EL (cell line): Measurements from ENCODE around the gene RASSF7.
A peak's percentile ranks its signal among the peaks of the same experiment; 100 is the strongest.

Source experiments
- DNase-seq: peaks from one replicate; pipeline ENCODE4 v3.0.0-alpha.2; 2016

The RASSF7 gene

DNA sequence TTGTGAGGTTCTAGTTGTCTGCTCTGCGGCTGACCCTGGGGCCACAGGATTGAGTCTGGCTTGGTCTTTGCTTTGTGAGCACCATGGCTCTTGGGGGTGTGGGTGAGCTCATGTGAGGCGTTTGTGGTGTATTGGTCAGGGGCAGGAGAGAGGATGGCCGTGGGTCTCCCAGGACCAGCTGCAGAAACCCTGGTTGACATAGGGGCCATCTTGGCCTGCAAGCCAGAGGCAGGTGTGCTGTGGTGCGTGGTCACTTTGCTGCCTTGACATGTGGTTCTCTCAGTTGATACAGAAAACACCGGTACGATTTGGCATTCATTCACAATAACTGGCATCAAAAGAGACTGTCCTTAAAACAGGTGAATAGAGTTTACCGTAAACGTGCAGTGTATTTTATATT lies 26.8 kb downstream of the RASSF7 start:
- DNase-seq = no peak

DNA sequence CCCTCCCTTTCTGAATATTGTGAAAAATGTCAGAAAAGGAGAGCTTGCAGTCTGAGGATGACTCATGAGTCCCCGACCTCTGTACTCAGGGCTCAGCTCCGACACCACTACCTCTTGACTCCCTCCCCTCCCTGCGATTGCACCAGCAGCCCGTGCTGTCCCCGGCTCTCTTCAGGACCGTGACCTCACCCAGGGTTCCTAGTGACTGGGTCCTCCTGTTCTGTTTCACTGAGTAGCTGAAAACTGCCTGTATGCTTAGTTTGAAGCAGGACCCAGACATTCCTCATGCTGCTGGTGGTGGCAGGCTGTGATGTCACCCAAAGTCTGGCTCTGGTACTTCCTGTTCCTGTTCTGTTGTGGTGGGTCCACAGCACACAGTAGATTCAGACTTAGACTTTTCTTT lies 27.2 kb downstream of the RASSF7 start:
- peak; percentile 79 for DNase-seq

DNA sequence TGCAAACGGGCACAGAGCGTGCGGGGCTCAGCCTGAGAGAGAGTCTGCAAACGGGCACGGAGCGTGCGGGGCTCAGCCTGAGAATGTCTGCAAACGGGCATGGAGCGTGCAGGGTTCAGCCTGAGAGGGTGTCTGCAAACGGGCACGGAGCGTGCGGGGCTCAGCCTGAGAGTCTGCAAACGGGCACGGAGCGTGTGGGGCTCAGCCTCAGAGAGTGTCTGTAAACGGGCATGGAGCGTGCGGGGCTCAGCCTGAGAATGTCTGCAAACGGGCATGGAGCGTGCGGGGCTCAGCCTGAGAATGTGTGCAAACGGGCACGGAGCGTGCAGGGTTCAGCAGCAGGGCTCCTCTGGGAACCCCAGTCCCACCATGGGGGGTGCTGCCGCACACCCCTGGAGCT lies 29.0 kb downstream of the RASSF7 start:
- DNase-seq = no peak

DNA sequence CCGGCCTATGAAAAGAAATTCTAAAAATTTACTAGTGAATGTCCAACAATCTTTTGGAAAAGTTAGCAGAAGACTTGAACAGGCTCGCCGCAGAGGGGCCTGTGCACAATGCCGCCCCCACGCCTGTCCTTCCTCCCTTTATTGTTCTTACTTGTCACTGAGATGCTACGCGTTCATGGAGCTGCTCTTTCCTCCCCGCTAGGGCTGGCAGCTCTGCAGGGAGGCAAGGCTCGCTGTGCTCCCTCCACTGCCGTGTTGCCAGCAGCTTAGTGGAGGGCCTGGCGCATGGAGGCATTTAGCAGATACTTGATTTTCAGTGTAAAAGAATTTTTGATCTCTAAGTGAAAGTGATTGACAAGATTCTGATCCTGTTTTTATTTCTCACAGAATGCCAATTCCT lies 30.2 kb downstream of the RASSF7 start:
- no peak for DNase-seq

DNA sequence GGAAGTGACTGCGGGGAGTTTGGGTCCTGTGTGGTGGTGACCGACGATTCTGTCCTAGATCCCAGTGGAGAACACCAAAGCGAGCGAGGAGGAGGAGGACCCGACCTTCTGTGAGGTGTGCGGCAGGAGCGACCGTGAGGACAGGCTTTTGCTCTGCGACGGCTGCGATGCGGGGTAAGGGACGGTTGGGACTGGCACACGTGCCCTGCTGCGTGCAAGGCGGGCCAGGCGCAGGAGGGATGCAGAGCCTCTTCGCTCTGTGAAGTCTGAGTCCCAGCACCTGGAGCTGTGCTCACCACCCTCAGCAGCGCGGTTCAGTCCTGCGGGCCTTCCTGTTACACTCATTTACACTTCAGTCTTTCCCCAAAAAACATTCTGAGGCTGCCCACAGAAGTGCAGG lies 31.7 kb downstream of the RASSF7 start:
- no peak for DNase-seq

DNA sequence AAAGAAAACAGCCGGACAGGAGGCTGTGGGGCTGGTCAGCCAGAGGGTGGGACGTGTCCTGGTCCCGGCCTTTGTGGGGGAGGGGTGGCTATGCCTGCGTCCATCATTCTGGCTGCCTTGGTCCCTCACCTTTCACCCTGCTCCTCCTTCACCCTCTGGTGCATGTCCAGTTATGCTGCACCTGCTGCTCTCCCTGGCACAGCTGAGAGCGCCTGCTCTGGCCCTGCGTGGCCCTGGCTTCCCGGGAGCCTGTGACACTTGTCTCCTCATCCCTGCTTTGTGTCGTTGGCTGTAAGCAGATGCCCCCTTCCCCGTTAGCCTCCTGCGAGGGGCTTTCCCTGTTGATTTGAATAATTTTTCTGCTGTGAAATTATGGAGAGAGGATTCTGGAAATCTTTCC lies 32.1 kb downstream of the RASSF7 start:
- DNase-seq = no peak

DNA sequence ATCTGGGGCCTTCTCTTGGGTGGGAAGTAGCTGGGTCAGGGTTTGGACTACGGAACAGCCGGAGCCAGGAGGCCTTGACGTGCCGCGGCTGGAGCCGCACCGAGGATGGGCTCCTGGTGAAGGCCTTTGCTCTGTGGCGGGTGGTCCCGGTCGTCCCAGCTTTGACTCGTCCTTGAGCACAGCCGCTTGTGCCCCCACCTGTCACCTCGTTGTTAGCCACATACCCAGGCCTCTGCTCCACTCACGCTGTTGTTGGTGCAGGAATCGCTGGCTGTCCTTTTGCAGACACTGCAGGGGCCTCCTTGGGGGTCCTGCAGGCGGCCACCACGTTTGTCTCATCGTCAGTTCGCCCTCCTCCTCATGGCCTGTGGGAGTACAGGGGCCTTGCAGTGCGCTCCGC lies 32.6 kb downstream of the RASSF7 start:
- DNase-seq = no peak

DNA sequence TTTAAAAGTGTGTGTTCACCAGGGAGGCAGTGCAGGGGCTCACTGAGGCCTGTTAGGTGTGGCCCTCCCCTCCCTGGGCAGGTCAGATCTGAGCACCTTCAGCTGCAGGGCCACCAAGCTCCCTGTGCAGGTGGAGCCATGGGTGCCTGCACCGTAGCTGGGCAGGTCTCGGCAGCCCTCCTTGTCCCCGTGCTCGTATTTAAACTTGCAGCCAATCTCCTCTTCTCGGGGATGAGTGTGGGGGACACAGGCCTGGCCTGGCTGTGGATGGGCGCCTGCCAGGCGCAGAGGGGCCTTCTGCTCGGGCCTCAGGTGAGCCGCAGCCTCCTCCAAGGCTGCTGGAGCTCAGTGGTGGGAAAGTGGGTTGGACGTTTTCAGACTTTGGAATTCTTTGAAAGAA lies 34.6 kb downstream of the RASSF7 start:
- no peak for DNase-seq

DNA sequence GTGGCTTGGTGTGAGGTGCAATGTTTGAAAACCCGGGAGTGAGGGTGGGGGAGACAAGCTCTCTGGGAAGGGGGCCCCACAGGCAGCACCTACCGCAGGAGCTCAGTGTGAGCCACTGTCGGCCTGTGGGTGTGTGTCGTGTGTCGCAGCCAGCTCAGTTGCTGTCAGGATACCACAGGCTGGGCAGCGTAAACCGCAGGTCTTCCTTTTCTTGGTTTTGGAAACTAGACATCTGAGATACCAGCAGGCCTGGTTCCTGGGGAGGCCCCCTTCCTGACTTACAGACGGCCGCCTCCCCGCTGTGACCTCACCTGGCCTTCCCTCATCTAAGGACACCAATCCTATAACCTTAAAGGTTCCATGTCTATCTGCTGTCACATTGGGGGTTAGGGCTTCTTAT lies 35.6 kb downstream of the RASSF7 start:
- DNase-seq = no peak

DNA sequence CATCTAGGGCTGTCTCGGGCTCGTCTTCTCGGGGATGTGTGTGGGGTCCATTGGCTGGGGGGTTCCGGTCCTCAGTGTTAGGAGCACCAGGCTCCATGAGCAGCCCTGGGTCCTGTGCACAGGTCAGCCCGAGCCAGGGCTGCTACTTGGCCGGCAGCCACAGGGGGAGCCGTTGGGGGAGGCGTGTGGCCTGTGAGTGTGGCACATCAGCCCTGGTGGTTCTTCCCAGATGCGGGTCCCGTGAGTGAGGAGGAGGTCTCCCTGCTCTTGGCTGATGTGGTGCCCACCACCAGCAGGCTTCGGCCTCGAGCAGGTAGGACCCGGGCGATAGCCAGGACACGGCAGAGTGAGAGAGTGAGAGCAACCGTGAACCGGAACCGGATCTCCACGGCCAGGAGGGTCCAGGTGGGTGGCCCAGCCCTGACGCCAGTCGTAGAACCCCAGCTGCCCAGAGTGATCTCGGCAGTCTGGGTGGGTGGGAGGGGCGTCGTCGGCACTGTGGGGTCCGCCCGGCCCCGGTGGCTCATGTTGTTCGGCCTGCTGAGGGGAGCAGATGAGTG lies 36.5 kb downstream of the RASSF7 start:
- no peak for DNase-seq

DNA sequence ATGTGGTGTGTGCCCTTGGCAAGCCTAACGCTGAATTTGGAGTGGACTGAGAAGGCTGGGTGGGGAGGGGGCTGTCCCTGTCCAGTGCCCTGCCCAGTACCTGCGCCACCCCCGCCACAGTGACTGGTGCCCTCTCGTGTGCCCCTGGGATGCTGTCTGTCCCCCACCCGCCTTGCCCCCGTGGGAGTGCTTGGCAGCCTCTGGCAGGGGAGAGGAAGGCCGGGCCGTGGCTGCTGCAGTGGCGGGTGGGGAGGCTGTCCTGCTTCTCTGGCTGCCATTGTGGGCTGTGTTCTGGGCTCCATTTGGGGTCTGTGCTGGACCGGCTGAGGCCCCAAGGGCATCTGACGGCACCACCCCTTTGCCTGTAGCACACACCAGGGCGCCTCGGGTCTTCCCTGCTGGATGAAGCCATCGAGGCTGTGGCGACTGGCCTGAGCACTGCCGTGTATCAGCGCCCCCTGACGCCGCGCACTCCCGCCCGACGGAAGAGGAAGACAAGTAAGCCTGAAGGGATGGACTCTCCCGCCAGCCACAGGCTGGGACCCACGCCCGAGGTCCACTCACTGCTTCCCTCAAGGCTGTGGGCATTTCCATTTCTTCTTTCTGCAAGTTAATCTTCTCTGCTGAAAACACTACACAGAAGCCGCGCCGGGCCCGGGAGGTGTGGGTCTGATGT lies 37.4 kb downstream of the RASSF7 start:
- DNase-seq = no peak

DNA sequence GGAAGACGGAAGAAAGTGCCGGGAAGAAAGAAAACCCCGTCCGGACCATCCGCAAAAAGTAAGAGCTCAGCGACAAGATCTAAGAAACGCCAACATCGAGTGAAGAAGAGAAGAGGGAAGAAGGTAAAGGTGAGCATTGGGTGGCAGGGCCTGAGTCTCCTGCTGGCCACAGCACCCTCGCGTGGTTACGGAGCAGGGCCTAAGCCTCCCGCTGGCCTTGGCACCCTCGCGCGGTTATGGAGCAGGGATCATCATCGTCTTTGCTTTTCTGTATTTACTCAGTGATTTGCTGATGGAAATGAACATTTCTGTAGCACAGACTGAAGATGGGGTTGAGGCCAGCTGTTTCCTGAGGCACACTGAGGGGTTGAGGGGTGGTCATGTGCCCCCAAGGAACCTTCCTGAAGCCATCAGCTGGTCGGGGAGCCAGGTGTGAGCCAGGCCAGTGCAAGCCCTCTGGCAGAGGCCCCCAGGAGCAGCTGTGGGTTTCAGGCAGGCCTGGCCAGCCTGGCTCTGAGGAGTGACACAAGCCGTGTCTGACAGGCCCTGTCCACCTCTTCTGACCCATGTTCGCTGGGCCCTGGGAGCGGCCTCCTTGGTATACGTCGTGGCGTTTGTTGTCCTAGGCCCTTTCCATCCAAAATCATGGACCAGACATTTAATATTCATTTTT lies 40.9 kb downstream of the RASSF7 start:
- no peak for DNase-seq

DNA sequence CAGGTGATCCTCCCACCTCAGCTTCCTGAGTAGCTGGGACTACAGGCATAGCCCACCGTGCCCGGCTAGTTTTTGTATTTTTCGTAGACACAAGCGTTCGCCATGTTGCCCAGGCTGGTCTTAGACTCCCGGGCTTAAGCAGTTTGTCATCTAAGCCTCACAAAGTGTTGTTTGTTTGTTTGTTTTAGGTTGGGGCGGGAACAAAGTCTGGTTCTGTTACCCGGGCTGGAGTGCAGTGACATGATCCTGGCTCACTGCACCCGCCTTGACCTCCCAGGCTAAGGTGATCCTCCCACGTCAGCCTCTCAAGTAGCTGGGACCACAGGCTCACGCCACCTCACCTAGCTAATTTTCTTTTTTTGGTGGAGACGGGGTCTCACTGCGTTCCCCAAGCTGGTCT lies 42.4 kb downstream of the RASSF7 start:
- no peak for DNase-seq

DNA sequence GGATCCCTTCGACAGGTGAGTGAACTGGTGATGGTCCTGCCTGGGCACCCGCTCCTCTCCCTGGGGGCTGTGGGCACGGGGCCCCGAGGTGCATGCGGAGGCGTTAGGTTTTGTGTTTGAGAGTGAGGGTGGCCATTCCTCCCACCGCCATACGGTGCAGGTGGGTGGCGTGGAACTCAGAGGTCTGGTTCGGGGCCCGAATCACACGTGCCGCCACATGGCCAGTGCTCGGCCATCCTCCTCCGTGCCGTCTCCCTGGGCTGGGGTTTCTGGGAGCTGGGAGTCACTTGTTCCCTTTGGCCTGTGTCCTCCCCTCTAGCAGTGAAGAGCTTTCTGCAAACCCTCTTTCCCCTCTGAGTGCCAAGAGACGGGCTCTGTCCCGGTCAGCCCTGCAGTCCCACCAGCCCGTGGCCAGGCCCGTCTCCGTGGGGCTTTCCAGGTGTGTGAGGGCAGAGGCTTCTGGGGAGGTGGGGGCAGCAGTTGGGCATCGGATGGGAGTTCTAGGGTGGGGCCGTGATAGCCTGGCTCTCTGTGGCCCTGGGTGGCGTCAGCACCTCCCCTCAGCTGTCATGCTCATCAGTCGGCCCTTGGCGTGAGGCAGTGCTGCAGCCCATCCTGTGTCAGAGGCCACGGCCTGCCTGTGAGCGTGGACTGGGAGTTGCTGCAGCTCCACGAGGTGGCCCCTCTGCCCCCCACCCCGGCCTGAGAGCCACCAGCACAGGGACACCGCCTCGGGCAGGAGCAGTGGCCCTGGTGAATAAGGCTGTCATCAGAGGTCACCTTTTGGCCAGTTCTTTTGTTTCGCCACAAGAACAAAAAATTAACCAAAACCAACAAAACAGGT lies 44.7 kb downstream of the RASSF7 start:
- no peak for DNase-seq

DNA sequence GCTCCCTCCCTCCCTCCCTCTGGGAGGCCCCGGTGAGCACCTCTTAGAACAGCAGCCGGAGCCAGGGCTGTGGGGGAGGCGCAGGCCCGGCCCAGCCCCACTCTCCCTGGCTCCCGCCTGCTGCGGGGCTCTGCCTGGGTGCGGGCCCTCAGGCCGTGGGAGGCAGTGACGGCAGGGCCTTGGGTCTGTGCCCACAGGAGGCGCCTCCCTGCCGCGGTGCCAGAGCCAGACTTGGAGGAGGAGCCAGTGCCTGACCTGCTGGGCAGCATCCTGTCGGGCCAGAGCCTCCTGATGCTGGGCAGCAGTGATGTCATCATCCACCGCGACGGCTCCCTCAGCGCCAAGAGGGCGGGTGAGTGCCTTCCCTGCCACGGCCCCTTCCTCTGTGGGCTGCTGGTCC lies 45.5 kb downstream of the RASSF7 start:
- DNase-seq = no peak

DNA sequence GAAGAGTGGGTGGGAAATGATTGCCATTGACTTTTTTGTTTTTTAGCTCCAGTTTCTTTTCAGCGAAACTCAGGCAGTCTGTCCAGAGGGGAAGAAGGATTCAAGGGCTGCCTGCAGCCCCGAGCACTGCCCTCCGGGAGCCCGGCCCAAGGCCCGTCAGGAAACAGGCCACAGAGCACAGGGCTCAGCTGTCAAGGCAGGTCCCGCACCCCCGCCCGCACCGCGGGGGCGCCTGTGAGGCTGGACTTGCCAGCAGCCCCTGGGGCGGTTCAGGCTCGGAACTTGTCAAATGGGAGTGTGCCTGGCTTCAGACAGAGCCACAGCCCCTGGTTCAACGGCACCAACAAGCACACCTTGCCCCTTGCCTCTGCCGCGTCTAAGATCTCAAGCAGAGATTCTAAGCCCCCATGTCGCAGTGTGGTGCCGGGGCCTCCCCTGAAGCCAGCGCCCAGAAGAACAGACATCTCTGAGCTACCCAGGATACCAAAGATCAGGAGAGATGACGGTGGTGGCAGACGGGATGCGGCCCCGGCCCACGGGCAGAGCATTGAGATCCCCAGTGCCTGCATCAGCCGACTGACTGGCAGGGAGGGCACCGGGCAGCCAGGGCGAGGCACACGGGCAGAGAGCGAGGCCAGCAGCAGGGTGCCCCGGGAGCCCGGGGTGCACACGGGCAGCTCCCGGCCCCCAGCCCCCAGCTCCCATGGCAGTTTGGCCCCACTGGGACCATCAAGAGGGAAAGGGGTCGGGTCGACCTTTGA lies 46.4 kb downstream of the RASSF7 start:
- no peak for DNase-seq

DNA sequence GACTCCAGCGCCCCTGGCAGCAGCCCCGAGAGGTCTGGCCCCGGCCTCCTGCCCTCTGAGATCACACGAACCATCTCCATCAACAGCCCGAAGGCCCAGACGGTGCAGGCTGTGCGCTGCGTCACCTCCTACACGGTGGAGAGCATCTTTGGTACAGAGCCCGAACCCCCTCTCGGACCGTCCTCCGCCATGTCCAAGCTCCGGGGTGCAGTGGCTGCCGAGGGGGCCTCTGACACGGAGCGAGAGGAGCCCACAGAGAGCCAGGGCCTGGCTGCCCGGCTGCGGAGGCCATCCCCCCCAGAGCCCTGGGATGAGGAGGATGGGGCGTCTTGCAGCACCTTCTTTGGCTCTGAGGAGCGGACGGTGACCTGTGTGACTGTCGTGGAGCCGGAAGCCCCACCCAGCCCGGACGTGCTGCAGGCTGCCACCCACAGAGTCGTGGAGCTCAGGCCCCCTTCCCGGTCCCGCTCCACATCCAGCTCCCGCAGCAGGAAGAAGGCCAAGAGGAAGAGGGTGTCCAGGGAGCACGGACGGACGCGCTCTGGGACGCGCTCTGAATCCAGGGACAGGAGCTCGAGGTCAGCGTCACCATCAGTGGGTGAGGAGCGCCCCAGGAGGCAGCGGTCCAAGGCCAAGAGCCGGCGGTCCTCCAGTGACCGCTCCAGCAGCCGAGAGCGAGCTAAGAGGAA lies 47.3 kb downstream of the RASSF7 start:
- DNase-seq = no peak

DNA sequence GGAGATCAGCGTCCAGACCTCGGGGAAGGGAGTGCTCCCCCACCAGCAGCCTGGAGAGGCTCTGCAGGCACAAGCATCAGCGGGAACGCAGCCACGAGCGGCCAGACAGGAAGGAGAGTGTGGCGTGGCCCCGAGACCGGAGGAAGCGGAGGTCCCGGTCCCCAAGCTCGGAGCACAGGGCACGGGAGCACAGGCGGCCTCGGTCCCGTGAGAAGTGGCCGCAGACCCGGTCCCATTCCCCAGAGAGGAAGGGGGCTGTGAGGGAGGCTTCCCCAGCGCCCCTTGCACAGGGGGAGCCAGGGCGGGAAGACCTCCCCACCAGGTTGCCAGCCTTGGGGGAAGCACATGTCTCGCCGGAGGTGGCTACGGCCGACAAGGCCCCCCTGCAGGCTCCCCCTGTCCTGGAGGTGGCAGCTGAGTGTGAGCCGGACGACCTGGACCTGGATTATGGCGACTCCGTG lies 48.1 kb downstream of the RASSF7 start:
- DNase-seq = no peak

DNA sequence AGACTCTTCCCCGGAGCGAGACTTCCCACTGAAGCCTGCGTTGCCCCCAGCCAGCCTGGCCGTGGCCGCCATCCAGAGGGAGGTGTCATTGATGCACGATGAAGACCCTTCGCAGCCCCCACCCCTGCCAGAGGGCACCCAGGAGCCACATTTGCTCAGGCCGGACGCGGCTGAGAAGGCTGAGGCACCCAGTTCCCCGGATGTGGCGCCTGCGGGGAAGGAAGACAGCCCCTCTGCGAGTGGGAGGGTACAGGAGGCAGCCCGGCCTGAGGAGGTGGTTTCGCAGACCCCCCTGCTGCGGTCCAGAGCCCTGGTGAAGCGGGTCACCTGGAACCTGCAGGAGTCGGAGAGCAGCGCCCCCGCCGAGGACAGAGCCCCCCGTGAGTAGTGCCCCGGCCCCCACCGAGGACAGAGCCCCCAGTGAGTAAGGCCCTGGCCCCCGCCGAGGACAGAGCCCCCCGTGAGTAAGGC lies 48.6 kb downstream of the RASSF7 start:
- no peak for DNase-seq

DNA sequence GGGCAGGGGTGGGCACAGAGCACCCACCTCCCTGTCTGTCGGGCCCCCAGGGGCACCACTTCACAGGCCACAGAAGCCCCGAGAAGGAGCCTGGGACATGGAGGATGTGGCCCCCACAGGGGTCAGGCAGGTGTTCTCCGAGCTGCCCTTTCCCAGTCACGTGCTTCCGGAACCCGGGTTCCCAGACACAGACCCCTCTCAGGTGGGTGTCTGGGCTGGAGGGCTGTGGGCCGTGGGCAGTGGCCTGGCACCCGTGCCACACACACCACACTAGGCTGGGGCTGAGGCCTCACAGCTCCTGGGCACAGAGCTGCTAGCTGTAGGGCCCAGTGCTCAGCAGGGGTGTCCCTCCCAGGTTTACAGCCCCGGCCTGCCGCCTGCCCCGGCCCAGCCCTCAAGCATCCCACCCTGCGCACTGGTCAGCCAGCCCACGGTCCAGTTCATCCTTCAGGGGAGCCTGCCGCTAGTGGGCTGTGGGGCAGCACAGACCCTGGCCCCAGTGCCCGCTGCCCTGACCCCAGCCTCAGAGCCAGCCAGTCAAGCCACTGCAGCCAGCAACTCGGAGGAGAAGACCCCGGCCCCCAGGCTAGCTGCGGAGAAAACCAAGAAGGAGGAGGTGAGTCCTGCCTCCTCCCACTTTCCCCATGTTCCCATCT lies 49.5 kb downstream of the RASSF7 start:
- DNase-seq = no peak
